ENCODE data around the gene CPZ. TPM values are rescaled to one million over a fixed set of nuclear protein-coding genes. Genes with fewer than 3 reads are reported as not detected.

Gene CPZ
- total RNA-seq, 1 experiment from 2014 or later: 26.9 TPM

- H3K36me3 Mint-ChIP-seq: no peaks in the 10 kb centered on the region
- peaks cover 15% of the 10 kb centered on the region for H3K4me1 Mint-ChIP-seq
- ATAC-seq (no peak), DNase-seq (ENCODE audit: low spot score) (no peak)
- H3K9me3 Mint-ChIP-seq: no peaks in the 10 kb centered on the region
- ChIA-PET POLR2A (no interaction called here), CTCF (interaction anchor here (1.4 to 4.8 kb wide), 4 partner anchors 37 to 78 kb away, joined by 4 to 32 read pairs (median 22); partner anchors contain the start of gene CPZ)
- TF ChIP-seq PRRX2 (CRISPR knock-in tag; IDR thresholded peaks at IDR 0.05): no peak
- TF ChIP-seq ATF6 (CRISPR knock-in tag; IDR thresholded peaks at IDR 0.05): no peak
- no peak for TF ChIP-seq ESRRA (CRISPR knock-in tag; IDR thresholded peaks at IDR 0.05; ENCODE audit: borderline replicate concordance)
- TF ChIP-seq STAT6 (CRISPR knock-in tag; conservative IDR thresholded peaks at IDR 0.05; ENCODE audit: low read depth): no peak
- no peak for TF ChIP-seq OVOL2 (CRISPR knock-in tag; IDR thresholded peaks at IDR 0.05; ENCODE audit: borderline replicate concordance)
- TF ChIP-seq GRHL2 (CRISPR knock-in tag; IDR thresholded peaks at IDR 0.05; ENCODE audit: insufficient replicate concordance, severe bottlenecking): no peak
- no peak for TF ChIP-seq NR3C1 (CRISPR knock-in tag; conservative IDR thresholded peaks at IDR 0.05; ENCODE audit: low read depth)
- no peak for TF ChIP-seq PRDM15 (CRISPR knock-in tag; IDR thresholded peaks at IDR 0.05)
- H3K27ac Mint-ChIP-seq: no peak overlapping the region
- peaks cover 3% of the 10 kb centered on the region; the same call in 1 of the 2 replicates for H3K27me3 Mint-ChIP-seq (ENCODE audit: low read depth)
- H3K4me3 Mint-ChIP-seq: no peak overlapping the region
These were observed 43.1 kb upstream of the CPZ start for GRCh38 chr4:8549352-8549931.

GRCh38 chr4:8550691-8551090 is 41.9 kb upstream of the CPZ start:
- Mint-ChIP-seq H3K4me1 (peaks cover 12% of the 10 kb centered on the region), H3K4me3 (no peak overlapping the region), H3K36me3 (no peaks in the 10 kb centered on the region), H3K27ac (no peak overlapping the region), H3K27me3 (ENCODE audit: low read depth) (peaks cover 3% of the 10 kb centered on the region; the same call in 1 of the 2 replicates), H3K9me3 (no peaks in the 10 kb centered on the region)
- ATAC-seq: no peak
- DNase-seq (ENCODE audit: low spot score): no peak
- ChIA-PET CTCF (interaction anchor here (4.8 kb wide), 1 partner anchor 57 kb away, joined by 32 read pairs; no protein-coding TSS in a partner anchor), POLR2A (no interaction called here)
- TF ChIP-seq NR3C1 (CRISPR knock-in tag; conservative IDR thresholded peaks at IDR 0.05; ENCODE audit: low read depth): no peak
- no peak for TF ChIP-seq ZNF425 (CRISPR knock-in tag; conservative IDR thresholded peaks at IDR 0.05)
- TF ChIP-seq AFF4 (CRISPR knock-in tag; IDR thresholded peaks at IDR 0.05; ENCODE audit: borderline replicate concordance): no peak
- TF ChIP-seq E2F4 (CRISPR knock-in tag; IDR thresholded peaks at IDR 0.05; ENCODE audit: borderline replicate concordance, low read depth): no peak
- TF ChIP-seq ZMAT4 (CRISPR knock-in tag; IDR thresholded peaks at IDR 0.05): no peak
- no peak for TF ChIP-seq GRHL2 (CRISPR knock-in tag; IDR thresholded peaks at IDR 0.05; ENCODE audit: insufficient replicate concordance, severe bottlenecking)
- no peak for TF ChIP-seq SMAD4 (CRISPR knock-in tag; IDR thresholded peaks at IDR 0.05)
- TF ChIP-seq CTCF (IDR thresholded peaks at IDR 0.05): no peak
